GM10847 (cell line): ENCODE measurements around the gene RNF180.

Experiments used
- POLR2A ChIP-seq: IDR thresholded peaks from 2 replicates; pipeline ENCODE4 v1.6.1; 2011; ENCODE audit not compliant: insufficient read length; ENCODE audit errors: extremely low read depth

Gene RNF180

DNA sequence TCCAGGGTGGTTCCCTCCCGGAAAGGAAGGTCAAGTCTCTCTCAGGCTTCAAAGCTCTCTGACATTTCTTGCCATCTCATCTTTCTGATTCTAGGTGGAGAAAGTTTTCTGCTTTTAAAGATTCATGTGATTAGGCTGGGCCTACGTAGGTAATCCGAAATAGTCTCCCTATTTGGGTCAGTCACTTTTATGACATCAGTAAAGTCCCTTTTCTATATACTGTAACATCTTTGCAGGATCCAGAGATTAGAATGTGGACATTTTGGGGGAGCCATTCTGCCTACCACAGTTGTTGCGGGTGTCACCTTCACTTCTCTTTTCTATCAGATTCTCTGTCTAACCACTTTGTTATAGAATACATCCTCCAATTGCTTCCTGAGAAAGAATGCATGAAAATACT lies 1.9 kb upstream of the RNF180 start:
- no peak for TF ChIP-seq POLR2A

DNA sequence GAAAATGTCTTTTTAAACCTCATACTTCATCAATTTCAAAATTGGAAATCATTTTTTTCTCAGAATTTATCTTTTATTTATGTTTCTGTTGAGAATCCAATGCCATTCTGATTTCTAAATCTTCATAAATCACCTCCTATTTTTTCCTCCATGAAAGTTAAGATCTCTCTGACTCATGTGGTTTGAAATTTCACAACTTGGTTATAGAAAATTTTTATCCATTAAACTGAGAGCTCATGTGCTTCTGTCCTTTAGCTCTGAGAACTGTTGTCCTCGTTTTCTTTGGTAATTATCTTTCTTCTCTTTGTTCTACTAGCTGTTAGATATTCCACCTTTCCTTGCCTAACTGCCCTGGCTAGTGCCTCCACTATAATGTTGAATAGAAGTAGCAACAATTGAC lies 1.5 kb upstream of the RNF180 start:
- no peak for TF ChIP-seq POLR2A

DNA sequence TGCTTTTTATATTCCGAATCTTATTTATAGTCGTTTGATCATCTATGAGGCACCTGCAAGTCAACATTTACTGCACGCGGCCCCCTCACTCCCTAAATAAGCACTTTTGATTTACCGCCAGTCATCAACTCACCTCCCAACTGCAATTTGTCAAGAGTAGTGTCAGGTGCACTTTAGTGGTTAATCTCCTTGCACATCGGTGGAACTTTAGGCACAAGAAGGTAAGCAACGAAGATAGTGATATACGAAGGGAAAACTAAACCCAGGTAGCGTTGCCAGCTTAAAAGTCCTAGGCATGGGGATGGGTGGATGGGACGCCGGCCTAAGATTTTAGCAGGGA lies 513 bp upstream of the RNF180 start:
- no peak for TF ChIP-seq POLR2A

DNA sequence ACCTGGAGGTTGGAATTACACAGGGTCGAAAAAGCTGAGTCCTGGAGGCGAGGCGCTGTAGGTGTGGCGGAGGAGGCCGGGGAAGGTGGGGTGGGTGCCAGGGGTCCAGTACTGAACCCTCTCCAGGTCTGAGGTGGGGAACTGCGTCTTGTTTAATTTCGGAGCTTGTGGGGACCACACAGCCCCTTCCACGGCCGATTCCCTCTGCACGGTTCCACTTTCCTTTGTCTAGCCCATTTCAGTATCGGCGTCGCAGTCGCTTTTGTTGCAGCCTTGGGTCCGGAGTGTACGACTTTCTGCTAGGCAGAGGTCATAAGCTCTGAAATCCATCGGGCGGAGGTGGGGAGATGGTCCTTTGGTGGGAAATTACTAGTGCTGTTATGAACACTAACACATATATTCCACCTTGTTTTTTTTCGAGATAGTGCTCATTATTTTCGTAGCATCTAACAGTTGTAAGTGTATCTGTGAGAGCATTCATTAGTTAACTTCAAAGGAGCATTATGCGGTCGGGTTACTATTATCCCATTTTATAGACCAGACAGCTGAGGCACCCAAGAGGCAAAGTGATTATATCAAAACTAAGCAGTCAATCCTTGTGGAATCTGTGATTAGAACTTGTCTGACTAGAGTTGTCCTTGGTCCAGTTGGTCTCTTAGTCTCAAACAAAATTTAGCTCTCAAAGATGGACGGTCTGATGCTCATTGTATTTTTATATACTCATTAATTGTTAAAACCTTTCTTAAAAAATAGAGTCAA lies 737 bp downstream of the RNF180 start:
- TF ChIP-seq POLR2A = no peak

DNA sequence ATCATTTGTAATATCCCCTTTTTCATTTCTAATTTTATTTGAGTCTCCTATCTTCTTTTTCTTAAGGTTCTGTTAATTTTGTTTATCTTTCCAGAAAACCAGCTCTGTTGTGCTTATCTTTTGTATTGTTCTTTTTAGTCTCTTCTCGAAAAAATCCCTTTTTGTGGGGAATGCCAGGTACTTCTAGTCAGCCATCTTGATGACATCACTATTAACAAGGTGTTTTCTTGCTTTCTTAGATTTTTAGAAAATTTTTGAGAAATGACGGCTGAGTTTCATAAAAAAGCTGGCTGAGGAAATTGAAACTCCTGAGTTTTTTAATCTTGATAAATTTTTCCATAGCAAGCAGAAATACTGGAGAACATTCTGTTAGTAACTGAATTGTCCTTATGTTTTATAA lies 10.7 kb downstream of the RNF180 start:
- no peak for TF ChIP-seq POLR2A

DNA sequence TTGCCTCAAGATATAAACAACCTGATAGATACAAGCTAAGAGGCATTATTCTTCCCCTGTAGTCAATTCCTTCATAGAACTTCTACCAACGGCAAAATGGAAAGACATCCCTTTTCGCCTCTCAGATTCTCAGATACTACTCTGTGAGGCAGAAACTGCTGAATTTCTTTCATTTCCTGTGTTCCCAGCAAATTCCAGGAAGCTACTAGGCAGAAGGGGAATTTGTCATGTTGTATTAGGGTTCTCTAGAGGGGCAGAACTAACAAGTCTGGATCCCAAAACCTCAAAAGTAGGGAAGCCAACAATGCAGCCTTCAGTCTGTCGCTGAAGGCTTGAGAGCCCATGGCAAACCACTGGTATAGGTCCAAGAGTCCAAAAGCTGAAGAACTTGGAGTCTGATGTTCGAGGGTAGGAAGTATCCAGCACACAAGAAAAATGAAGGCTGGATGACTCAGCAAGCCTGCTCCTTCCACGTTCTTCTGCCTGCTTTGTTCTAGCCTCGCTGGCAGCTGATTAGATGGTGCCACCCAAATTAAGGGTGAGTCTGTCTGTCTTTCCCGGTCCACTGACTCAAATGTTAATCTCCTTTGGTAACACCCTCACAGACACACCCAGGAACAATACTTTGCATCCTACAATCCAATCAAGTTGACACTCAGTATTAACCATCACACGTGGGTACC lies 15.2 kb downstream of the RNF180 start:
- TF ChIP-seq POLR2A = no peak

DNA sequence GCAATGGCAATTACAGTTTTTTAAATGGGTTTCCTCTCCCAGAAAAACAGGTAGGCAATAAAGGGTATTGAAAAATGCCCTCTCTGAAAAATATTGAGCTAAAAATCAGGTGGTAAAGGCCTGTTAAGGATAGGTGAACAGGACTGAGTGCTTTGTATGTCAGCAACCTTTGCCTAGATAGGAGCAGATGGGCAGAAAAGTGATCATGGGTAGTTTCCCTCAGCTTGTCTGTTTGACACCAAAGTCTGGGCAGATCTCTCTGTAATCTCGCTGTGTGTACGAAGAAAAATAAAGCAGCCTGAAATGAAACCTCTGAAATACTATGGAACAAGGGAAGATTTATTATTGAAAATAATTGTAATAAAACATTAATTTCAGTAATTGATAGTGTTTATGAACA lies 15.8 kb downstream of the RNF180 start:
- TF ChIP-seq POLR2A = no peak

DNA sequence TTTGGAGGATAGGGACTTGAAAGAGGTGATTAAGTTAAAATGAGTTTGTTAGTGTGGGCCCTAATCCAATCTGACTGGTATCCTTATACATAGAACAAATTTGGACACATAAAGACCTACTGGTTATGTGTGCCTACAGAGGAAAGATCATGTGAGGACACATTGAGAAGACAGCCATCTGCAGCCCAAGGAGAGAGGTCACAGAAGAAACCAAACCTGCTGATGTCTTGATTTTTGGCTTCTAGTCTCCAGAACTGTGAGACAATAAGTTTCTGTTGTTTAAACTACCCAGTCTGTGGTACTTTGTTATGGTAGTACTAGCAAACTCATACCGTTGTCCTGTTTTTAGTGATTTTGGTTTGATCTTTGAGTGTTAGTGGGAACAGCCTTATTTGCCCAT lies 18.3 kb downstream of the RNF180 start:
- no peak for TF ChIP-seq POLR2A

DNA sequence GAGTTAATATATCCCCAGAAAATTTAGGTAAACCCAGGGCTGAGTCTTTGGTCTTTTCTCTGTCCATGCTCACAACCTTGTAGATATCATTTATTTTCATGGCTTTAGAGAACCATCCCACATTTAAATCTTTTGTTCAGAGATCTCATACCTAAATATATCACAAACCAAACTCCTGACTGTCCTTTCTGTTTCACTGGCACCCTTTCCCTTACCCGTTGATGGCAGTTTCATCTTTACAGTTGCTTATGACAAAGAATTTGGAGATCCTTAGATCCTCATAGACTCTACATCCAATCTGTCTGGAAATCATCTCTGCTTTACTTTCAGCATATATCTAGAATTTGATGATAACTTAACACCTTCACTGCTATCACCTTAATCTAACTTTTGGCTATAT lies 19.2 kb downstream of the RNF180 start:
- no peak for TF ChIP-seq POLR2A

DNA sequence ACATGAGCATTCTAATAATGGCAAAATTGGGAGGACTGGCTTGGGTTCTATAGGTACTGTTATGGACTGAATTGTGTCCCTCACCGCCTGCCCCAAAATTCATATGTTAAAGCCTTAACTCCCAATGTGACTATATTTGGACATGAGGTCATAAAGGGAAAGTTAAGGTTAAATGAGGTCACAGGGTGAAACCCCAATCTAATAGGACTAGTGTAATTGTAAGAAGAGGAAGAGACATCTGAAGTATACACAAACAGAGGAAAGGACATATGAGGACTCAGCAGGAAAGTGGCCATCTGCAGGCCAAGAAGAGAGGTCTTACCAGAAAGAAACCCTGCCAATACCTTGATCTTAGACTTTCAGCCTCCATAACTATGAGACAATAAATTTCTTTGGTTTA lies 23.1 kb downstream of the RNF180 start:
- TF ChIP-seq POLR2A = no peak

DNA sequence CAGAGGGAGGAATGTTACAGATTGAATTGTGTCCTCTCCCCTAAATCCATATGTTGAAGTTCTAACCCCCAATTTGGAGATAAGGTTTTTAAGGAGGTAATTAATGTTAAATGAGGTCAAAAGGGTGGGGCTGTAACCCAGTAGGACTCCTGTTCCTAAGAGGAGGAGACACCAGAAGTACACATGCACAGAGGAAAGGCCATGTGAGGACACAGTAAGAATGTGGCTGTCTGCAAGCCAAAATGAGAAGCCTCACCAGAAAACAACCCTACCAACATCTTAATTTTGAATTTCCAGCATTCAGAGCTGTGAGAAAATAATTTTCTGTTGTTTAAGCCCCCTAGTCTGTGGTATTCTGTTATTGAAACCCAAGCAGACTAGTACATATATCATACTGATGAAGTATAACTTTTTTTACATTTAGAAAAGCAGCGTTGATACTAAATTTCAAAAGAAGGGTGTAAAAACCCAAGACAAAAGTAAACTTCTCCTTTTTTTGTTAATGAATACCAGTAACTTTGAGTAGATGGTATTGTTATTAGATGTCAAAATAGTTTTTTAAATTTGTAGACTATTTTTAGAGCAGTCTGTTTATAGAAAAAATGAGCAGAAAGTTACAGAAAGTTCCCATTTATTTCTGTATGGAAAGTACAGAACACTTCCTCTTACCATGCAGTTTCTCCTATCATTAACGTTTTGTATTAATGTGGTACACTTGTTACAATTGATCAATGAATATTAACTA lies 25.1 kb downstream of the RNF180 start:
- TF ChIP-seq POLR2A = no peak

DNA sequence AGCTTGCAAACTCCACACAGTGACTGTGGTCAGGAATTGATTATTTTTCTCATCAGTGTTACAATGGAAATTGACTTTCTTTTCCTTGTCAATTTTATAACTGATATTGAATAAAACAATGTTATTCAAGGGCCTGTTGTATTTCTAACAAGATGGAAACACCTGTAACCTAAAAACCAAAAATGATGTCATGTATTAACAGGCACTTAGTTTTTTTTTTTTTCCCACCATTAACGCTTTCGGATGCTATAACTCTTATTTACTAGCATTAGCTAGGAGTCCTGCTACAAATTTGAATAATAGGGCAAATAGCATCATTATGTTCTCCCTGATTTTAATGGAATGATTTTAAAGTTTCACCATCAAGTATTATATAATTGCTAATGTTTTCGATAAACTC lies 30.3 kb downstream of the RNF180 start:
- TF ChIP-seq POLR2A = no peak

DNA sequence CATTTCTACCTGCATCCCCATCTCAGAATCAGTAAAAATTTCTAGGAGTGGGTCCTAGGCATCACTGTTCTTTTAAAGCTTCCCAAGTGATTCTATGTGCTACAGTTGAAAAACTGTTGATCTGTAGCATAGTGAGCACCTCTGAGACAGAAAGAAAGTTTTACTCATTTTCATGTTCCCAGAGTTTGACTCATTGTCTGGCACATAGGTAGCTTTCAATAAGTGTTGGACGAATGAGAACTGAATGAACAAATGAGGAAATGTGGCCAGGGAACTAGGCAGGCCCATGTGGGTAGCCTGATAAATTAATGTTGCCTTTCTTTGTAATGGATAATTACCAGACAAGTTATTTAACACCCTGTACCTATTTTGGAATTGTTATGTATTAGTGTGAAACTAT lies 33.8 kb downstream of the RNF180 start:
- no peak for TF ChIP-seq POLR2A

DNA sequence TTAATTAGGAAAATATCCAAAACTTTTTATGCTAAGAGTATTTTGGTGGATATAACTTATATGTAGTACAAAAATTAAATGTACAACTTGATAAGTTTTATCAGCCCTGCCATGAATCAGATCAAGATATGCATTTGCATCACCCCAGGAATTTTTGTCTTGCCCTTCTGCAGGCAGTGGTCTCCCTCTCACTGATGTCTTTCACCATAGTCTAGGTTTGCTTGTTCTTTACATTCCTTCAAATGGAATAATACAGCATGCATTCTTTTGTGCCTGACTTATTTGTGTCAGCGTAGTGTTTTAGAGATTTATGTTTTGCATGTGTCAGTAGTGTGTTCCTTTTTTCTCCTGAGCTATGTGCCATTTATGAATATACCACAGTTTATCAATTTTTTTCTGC lies 36.4 kb downstream of the RNF180 start:
- TF ChIP-seq POLR2A = no peak

DNA sequence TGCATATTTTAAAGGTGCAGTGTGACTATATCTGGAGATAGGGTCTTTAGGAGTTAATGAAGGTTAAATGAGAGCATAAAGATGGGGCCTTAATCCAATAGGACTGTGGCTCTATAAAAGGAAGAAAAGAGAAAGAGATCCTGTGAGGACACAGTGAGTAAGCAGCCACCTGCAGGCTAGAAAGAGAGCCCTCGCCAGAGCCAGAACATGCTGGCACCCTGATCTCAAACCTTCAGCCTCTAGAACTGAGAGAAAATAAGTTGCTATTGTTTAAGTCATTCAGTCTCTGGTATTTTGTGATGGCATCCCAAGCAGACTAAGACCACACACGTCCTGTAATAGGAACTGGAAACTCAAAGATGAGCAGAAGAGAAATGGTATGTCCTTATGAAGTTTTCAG lies 41.0 kb downstream of the RNF180 start:
- no peak for TF ChIP-seq POLR2A

DNA sequence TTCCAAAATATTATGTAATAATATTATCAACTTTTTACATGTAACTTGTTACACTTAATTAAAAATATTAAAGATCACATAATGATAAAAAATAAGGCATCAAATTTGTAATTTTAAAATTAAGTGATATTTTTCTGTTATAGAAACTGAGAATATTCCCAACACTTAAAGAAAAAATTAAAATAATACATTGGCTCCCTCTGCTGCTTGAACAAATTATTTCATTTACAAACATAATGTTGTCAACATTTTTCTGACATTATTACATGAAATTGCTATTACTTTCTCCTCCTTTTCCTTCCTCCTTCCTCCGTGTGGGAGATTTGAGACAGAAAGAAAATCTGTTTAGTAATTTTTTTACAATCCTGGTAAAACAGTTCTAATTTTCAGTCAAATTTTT lies 42.3 kb downstream of the RNF180 start:
- TF ChIP-seq POLR2A = no peak
